Right kidney (tissue), 9 donors: Measurements from ENCODE around the gene SCYL3.
"Not testable (repeated sequence)": the region's sequence is repeated elsewhere in the genome, so short reads cannot be mapped to it uniquely, and the experiment has no call there.

ENCODE experiments used
- DNase-seq: peaks from one replicate; pipeline ENCODE4 v3.0.0-alpha.2; 2016
- long read RNA-seq, 8 donors: transcript quantifications; one replicate each; lab custom pipeline, GENCODE V29; 2026

The SCYL3 gene, protein sequence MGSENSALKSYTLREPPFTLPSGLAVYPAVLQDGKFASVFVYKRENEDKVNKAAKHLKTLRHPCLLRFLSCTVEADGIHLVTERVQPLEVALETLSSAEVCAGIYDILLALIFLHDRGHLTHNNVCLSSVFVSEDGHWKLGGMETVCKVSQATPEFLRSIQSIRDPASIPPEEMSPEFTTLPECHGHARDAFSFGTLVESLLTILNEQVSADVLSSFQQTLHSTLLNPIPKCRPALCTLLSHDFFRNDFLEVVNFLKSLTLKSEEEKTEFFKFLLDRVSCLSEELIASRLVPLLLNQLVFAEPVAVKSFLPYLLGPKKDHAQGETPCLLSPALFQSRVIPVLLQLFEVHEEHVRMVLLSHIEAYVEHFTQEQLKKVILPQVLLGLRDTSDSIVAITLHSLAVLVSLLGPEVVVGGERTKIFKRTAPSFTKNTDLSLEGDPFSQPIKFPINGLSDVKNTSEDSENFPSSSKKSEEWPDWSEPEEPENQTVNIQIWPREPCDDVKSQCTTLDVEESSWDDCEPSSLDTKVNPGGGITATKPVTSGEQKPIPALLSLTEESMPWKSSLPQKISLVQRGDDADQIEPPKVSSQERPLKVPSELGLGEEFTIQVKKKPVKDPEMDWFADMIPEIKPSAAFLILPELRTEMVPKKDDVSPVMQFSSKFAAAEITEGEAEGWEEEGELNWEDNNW
- long read RNA-seq, donor 1, full-length matches to known transcripts: 6 of 41 reads
- long read RNA-seq, donor 1, partial matches to known transcripts: 35 of 41 reads
- long read RNA-seq, donor 1, other reads (novel, unspliced or antisense): 0 of 41 reads
- long read RNA-seq, donor 2: 0 reads
- long read RNA-seq, donor 3: 0 reads
- long read RNA-seq, donor 4: 0 reads
- long read RNA-seq, donor 5, full-length matches to known transcripts: 2 of 2 reads
- long read RNA-seq, donor 5, partial matches to known transcripts: 0 of 2 reads
- long read RNA-seq, donor 5, other reads (novel, unspliced or antisense): 0 of 2 reads
- long read RNA-seq, donor 6, partial matches to known transcripts: 6 of 6 reads
- long read RNA-seq, donor 6, other reads (novel, unspliced or antisense): 0 of 6 reads
- long read RNA-seq, donor 7: 0 reads
- long read RNA-seq, donor 8, full-length matches to known transcripts: 3 of 3 reads
- long read RNA-seq, donor 8, partial matches to known transcripts: 0 of 3 reads
- long read RNA-seq, donor 8, other reads (novel, unspliced or antisense): 0 of 3 reads

GRCh38 chr1:169893645-169894423 lies at the start of gene SCYL3:
Gene SCYL3 (minus strand): TSS chr1:169893896. CDS start chr1:169888840, 5,056 bp downstream.
- peak; percentile 100 for DNase-seq

GRCh38 chr1:169941982-169942830 lies 48.5 kb upstream of the SCYL3 start:
- peak; percentile 17 for DNase-seq

- DNase-seq: no peak
Measured at GRCh38 chr1:169933984-169934725, 40.5 kb upstream of the SCYL3 start.

GRCh38 chr1:169931795-169932231 lies 38.1 kb upstream of the SCYL3 start:
- no peak for DNase-seq

- no peak for DNase-seq
Measured at GRCh38 chr1:169929210-169929526, 35.5 kb upstream of the SCYL3 start.

DNA sequence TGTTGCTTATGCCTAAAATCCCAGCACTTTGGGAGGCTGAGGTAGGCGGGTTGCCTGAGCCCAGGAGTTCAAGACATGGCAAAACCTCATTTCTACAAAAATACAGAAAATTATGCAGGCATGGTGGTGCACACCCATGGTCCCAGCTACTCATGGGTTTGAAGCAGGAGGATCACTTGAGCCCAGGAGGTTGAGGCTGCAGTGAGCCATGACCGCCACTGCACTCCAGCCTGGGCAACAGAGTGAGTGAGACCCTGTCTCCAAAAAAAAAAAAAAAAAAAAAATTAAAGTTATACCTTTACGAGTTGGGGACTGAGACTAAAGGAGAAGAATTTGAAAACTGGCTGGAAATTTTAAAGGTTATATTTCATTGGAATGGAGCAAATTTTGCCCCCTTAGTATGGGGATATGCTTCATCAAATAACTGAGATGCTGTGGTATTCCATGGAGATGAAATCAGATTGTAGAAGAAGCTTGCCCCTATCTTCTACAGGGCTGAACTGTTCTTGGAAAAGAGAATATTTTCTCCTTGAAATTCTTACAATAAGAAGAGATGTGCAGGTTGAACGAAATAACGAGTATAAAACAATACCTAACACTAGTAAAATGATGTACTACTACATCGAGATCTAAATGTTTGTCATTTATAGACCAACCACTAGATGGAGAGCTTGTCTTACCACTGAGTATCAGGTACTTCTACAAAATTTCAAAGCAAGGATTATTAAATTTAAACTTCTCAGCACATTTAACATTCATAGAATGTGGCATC lies 34.9 kb upstream of the SCYL3 start:
- DNase-seq: no peak

- DNase-seq: no peak
Measured at GRCh38 chr1:169925505-169926482, 32.1 kb upstream of the SCYL3 start.

DNA sequence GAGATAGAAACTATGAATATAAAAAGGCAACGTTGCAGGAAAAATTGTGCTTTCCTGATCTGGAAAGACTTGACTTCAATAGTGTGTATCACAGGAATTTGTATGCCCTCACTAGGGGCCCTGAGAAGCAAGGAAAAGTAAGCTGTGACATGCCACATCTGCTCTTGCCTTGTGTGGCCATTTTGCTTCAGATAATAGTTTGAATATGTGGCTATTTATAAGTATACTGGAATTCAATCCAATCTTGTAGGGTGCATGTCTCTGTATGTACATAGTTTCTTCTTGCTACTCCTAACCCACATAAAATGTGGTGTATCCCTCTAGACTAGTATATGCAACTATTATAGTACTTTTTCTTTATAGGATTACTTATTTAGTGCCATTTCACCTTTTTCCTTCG lies 31.1 kb upstream of the SCYL3 start:
- no peak for DNase-seq

- DNase-seq: no peak
Measured at GRCh38 chr1:169924063-169924462, 30.4 kb upstream of the SCYL3 start.

DNA sequence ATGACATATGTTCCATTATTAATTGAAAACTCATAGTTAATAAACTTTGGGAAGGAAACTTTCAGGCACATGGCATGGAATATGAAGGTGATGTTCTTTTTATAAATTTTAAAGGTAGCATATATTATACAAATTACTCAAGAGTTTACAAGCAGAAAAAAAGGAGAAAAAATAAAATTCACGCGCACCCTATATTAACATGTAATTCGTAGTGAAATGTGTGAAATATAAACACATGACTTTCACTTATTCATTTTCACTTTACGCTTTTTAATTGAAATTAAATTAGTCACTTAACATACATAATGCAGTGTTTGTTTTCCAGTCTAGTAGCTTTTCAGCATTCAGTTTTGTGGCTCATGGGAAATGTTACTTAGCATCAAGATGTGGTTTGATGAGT lies 27.4 kb upstream of the SCYL3 start:
- DNase-seq: no peak

GRCh38 chr1:169918927-169919326 lies 25.2 kb upstream of the SCYL3 start:
- DNase-seq: no peak

DNA sequence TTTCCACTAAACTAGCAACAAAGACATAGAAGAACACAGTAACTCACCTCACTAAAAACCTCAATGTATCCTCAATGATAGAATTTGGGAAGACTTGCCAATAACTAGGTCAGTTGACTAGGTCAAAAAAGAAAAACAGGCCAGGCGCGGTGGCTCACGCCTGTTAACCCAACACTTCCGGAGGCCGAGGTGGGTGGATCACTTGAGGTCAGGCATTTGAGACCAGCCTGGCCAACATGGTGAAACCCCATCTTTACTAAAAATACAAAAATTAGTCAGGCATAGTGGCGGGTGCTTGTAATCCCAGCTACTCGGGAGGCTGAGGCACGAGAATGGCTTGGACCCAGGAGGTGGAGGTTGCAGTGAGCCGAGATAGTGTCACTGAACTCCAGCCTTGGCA lies 24.5 kb upstream of the SCYL3 start:
- DNase-seq: not testable (repeated sequence)

DNA sequence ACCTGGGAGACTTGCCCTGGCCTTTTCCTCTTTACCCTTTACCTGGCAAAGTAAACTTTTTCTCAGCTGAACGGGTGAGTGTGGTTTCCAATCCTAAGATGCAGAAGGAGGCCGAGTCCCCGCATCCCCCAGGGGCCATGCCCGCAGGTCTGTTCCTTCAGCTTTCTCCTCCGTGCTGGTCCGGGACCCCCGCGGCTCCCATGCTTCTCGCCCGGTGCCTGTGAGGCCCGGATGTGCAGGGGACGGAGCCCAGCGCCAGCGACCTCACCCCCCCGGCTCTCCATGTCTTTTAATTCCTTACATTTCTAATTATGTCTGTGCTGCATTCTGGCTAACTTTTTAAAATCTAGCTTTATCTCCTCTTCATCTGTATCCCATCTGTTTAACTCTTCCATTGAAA lies 21.5 kb upstream of the SCYL3 start:
- no peak for DNase-seq

- no peak for DNase-seq
Measured at GRCh38 chr1:169914531-169914930, 20.8 kb upstream of the SCYL3 start.

DNA sequence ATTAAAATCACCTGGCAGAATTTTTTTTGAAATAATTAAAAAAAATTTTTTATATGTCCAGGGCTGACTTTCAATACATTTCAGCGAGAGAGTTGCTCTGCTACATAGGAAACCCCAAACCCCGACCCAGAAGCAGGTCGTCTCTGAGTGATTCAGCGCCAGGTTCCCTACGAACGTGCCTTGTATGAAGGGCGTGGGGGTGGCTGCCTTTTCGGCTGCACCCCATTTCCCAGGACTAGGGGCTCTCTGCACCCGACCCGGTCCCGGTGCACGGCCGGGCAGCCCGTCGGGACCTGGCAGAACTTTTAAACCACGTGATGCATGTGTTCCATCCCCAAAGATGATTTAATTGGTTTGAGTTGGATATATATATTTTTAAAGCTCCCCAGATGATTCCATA lies 15.8 kb upstream of the SCYL3 start:
- DNase-seq: no peak

DNA sequence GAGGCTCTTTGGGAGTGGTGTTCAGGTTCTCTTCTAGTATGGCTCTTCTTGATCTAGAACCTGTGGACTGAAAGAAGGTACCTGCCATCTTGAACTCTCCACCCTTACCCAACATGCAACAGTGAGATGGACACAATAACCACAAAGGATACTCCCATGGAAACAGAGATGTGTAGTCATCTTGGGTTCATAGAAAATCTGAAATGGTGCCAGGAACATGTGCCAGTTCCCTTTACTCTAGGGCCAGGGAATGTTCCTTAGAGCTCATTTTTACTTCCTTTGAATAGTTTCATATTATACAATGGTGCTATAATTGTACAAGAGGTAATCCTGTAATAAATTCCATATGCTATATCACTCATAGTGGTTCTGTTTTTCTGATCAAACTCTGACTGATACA lies 13.2 kb upstream of the SCYL3 start:
- no peak for DNase-seq

DNA sequence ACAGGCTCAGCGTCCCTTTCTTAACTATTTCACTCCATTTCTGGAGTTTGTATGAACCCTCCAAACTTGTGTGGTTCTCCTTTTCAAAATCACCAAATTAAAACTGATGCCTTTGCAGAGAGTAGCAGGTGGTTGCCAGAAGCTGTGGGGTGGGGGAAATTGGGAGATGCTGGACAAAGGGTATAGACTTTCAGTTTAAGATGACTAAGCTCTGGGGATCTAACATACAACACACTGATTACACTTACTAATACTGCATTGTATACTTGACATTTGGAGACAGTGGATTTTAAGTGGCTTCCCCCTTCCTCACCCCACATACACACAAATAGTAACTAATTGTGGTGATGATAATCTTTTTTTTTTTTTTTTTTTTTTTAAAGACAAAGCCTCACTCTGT lies 11.1 kb upstream of the SCYL3 start:
- DNase-seq: no peak

- DNase-seq: no peak
Measured at GRCh38 chr1:169902751-169903150, 9.1 kb upstream of the SCYL3 start.
